SK-N-SH (cell line): ENCODE data around the gene L3MBTL1.

ENCODE experiments used
- CHD2 ChIP-seq: fragments of 150-350 bp; IDR thresholded peaks from 2 replicates; pipeline ENCODE4 v1.6.1; 2018; ENCODE audit warnings: low read length; ENCODE audit not compliant: partially characterized antibody
- CTCF ChIP-seq: fragments of 200-600 bp; sonication (generic); IDR thresholded peaks from 2 replicates; pipeline ENCODE4 v1.6.1; 2017; ENCODE audit warnings: antibody characterized with exemption, mild to moderate bottlenecking, moderate library complexity
- EP300 ChIP-seq, 2 experiments: IDR thresholded peaks; 2 replicates each; pipeline versions ENCODE4 v1.4.0 to v1.6.1; 2012; ENCODE audit warnings: borderline replicate concordance in 1 of 2, low read depth in 1 of 2, low read length in 1 of 2
- FOSL2 ChIP-seq: IDR thresholded peaks from 2 replicates; pipeline ENCODE4 v1.4.0; 2012; ENCODE audit warnings: low read depth, mild to moderate bottlenecking, moderate library complexity, borderline replicate concordance
- FOXM1 ChIP-seq: IDR thresholded peaks from 2 replicates; pipeline ENCODE4 v1.4.0; 2012; ENCODE audit warnings: low read depth, mild to moderate bottlenecking
- MAX ChIP-seq: IDR thresholded peaks from 2 replicates; pipeline ENCODE4 v1.4.0; 2012; ENCODE audit warnings: low read depth
- NFIC ChIP-seq: IDR thresholded peaks from 2 replicates; pipeline ENCODE4 v1.4.0; 2012; ENCODE audit warnings: borderline replicate concordance
- POLR2AphosphoS5 ChIP-seq: IDR thresholded peaks from 2 replicates; pipeline ENCODE4 v1.6.1; 2012; ENCODE audit warnings: low read depth, low read length
- RCOR1 ChIP-seq: fragments of 150-350 bp; IDR thresholded peaks from 2 replicates; pipeline ENCODE4 v1.6.1; 2017; ENCODE audit warnings: antibody characterized with exemption, low read length
- SMC3 ChIP-seq: IDR thresholded peaks from 2 replicates; pipeline ENCODE4 v1.6.1; 2012; ENCODE audit warnings: low read depth, low read length, improper control_type of control experiment
- TAF1 ChIP-seq: IDR thresholded peaks from 2 replicates; pipeline ENCODE4 v1.6.1; 2012; ENCODE audit warnings: low read depth, mild to moderate bottlenecking, low read length, moderate library complexity, borderline replicate concordance
- TF ChIP-seq, protein P1 (sequence below): IDR thresholded peaks from 2 replicates; pipeline ENCODE4; 2012

DNA sequence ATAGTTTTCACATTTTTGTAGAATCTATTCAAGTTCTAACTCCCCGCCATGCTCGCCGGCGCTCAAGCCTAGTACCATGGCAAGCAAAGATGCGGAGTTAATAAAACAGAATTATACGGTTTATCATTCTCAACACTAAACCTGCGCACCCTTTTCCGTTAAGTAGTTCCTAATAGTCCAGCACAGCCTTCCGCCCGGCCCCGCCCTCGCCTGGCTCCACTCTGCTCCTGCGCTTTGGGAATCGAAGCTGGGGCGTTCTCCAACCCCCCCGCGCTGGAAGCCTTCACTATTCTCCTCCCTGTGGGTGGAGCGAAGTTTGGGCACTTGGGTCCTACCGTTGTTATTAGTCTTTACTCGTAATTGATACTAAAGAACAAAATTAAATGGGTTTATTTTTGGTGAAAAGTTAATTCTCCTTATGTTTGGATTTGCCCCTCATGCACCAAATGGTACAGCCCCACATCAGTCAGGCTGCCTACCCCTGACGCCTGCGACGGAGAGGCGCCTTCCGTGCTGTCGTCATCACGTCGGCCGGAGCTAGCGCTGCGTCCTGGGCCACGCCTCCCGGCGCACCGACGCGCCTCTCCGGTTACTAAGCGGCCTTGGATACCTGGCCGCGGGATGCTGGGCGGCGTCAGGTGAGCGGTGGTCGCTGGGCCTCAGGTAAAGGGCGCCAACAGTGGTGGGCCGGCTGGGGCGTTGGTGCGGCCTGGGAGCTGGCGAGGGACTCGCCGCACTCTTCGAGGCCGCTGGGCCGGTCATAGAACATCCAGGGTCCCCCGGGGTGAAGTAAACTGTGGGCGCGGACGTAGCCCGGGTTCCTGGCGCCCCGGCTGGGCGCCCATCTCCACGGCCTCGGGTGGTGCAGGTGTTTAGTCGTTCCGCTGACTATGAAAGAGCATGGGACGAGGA, 83.2 kb downstream of the L3MBTL1 start, which contains the start of gene IFT52:
- TF ChIP-seq CTCF (no peak), MAX (peak; percentile 43), POLR2AphosphoS5 (peak; percentile 61), CHD2 (peak; percentile 7), EP300 (IDR thresholded peaks at IDR 0.05; ENCODE audit: borderline replicate concordance in 1 of 2, low read depth in 1 of 2, low read length in 1 of 2) (peak in 1 of 2 experiments; percentile 47; a peak in 1 of 4 replicates), FOSL2 (no peak), RCOR1 (no peak), SMC3 (no peak), TAF1 (peak; percentile 64; the same call in 1 of the 2 replicates), NFIC (no peak; the same call in 1 of the 2 replicates), FOXM1 (no peak)
- TF ChIP-seq, protein P1, sequence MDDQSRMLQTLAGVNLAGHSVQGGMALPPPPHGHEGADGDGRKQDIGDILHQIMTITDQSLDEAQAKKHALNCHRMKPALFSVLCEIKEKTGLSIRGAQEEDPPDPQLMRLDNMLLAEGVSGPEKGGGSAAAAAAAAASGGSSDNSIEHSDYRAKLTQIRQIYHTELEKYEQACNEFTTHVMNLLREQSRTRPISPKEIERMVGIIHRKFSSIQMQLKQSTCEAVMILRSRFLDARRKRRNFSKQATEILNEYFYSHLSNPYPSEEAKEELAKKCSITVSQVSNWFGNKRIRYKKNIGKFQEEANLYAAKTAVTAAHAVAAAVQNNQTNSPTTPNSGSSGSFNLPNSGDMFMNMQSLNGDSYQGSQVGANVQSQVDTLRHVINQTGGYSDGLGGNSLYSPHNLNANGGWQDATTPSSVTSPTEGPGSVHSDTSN = peak; percentile 27; the same call in 1 of the 2 replicates
